UCSD-AML1 (cell line): Measurements from ENCODE around the gene ROBO1.
"Not testable (repeated sequence)": the region's sequence is repeated elsewhere in the genome, so short reads cannot be mapped to it uniquely, and the experiment has no call there.

Source experiments
- DNase-seq: peaks from one replicate; lab custom pipeline; 2025; ENCODE audit not compliant: unreplicated experiment; lab: John Stamatoyannopoulos, UW

ROBO1 gene

GRCh38 chr3:79175870-79176269 lies 591.9 kb downstream of the ROBO1 start:
- no peak for DNase-seq

- DNase-seq, result not testable (repeated sequence)
Observed at GRCh38 chr3:79173259-79173658, 594.5 kb downstream of the ROBO1 start.

GRCh38 chr3:79172241-79172640 lies 595.6 kb downstream of the ROBO1 start:
- DNase-seq, result no peak

GRCh38 chr3:79170021-79170420 lies 597.8 kb downstream of the ROBO1 start:
- no peak for DNase-seq

GRCh38 chr3:79167651-79168416 lies 600.0 kb downstream of the ROBO1 start:
- DNase-seq, result no peak

- DNase-seq, result no peak
Observed at GRCh38 chr3:79162653-79163052, 605.1 kb downstream of the ROBO1 start.

- DNase-seq, result no peak
Observed at GRCh38 chr3:79161941-79162340, 605.9 kb downstream of the ROBO1 start.

GRCh38 chr3:79160421-79160820 lies 607.4 kb downstream of the ROBO1 start:
- DNase-seq, result no peak

GRCh38 chr3:79159736-79160135 lies 608.1 kb downstream of the ROBO1 start:
- no peak for DNase-seq

GRCh38 chr3:79157191-79157590 lies 610.6 kb downstream of the ROBO1 start:
- DNase-seq, result no peak

- DNase-seq, result no peak
Observed at GRCh38 chr3:79154865-79155264, 612.9 kb downstream of the ROBO1 start.

GRCh38 chr3:79148786-79149185 lies 619.0 kb downstream of the ROBO1 start:
- DNase-seq, result no peak

GRCh38 chr3:79146024-79146423 lies 621.8 kb downstream of the ROBO1 start:
- DNase-seq, result no peak

GRCh38 chr3:79140708-79141107 lies 627.1 kb downstream of the ROBO1 start:
- no peak for DNase-seq

- DNase-seq, result no peak
Observed at GRCh38 chr3:79139395-79140068, 628.3 kb downstream of the ROBO1 start.

GRCh38 chr3:79125313-79125984 lies 642.3 kb downstream of the ROBO1 start:
- no peak for DNase-seq

- DNase-seq, result no peak
Observed at GRCh38 chr3:79115458-79115857, 652.3 kb downstream of the ROBO1 start.

- no peak for DNase-seq
Observed at GRCh38 chr3:79113876-79114275, 653.9 kb downstream of the ROBO1 start.

GRCh38 chr3:79111375-79112052 lies 656.3 kb downstream of the ROBO1 start:
- no peak for DNase-seq

- no peak for DNase-seq
Observed at GRCh38 chr3:79109754-79110153, 658.0 kb downstream of the ROBO1 start.

GRCh38 chr3:79103307-79103706 lies 664.5 kb downstream of the ROBO1 start:
- no peak for DNase-seq
